Kidney (tissue), 14 donors: Measurements from ENCODE around the gene SNN. TPM values are rescaled to one million over a fixed set of nuclear protein-coding genes. Genes with fewer than 3 reads are reported as not detected.

Experiments
- DNase-seq, 5 donors: peaks; one replicate each; pipeline ENCODE4 v3.0.0-alpha.2; 2013 to 2020
- FAIRE-seq: peaks from 2 replicates; lab custom pipeline; 2012; peaks lifted over from hg19 to GRCh38; lab: Jason Lieb, UNC
- H3K27ac ChIP-seq, 2 donors: one replicate each; pipeline ENCODE4 v1.7.0; 2013; ENCODE audit warnings: low read depth in 2 of 2, low read length in 2 of 2, inconsistent platforms in 1 of 2
- H3K27me3 ChIP-seq: one replicate; pipeline ENCODE4 v1.7.1; 2013; ENCODE audit warnings: low read length, inconsistent platforms; ENCODE audit not compliant: control insufficient read depth, insufficient read depth
- H3K36me3 ChIP-seq, 3 donors: one replicate each; pipeline versions ENCODE4 v1.7.0 to v1.7.1; 2013; ENCODE audit warnings: low read length in 3 of 3, control low read depth in 1 of 3, inconsistent platforms in 1 of 3; ENCODE audit not compliant: insufficient read depth in 3 of 3, control insufficient read depth in 2 of 3
- H3K4me1 ChIP-seq, 3 donors: one replicate each; pipeline versions ENCODE4 v1.7.0 to v1.7.1; 2013; ENCODE audit warnings: low read length in 3 of 3, inconsistent platforms in 1 of 3, low read depth in 1 of 3; ENCODE audit not compliant: control insufficient read depth in 2 of 3, insufficient read depth in 2 of 3
- H3K4me3 ChIP-seq, 3 donors: one replicate each; pipeline versions ENCODE4 v1.7.0 to v1.8.1; 2013; ENCODE audit warnings: low read length in 3 of 3, control low read depth in 1 of 3, inconsistent platforms in 1 of 3
- H3K9ac ChIP-seq, 3 donors: one replicate each; pipeline versions ENCODE4 v1.7.0 to v1.7.1; 2013; ENCODE audit warnings: low read length in 3 of 3, control low read depth in 1 of 3, inconsistent platforms in 1 of 3
- H3K9me3 ChIP-seq, 3 donors: one replicate each; pipeline versions ENCODE4 v1.7.0 to v1.7.1; 2013; ENCODE audit warnings: low read length in 3 of 3, control low read depth in 1 of 3, inconsistent platforms in 1 of 3; ENCODE audit not compliant: control insufficient read depth in 2 of 3, insufficient read depth in 1 of 3
- intact Hi-C: fragments of 100-400 bp; cut with DNase I; formaldehyde crosslinking; loops from one replicate; pipeline ENCODE4 v1.11.1; 2022
- polyA plus RNA-seq: library from polyadenylated mRNA; stranded (reverse); fragments of 350-450 nt; fragmentation: Illumina TruSeq; extraction: RNeasy Lipid Tissue Mini Kit (QIAGEN cat#74804); gene quantifications from one replicate; pipeline ENCODE4 v1.2.3, GENCODE V29; 2014; ENCODE audit warnings: low read depth, low replicate concordance; ENCODE audit not compliant: insufficient read depth
- total RNA-seq: library from RNA; stranded (reverse); fragmentation: NEBNext Ultra II Directional; extraction: Animal tissue kit (Norgen Biotek cat#: 25700); gene quantifications from one replicate; pipeline ENCODE4 v1.2.1, GENCODE V29; 2021
- TF ChIP-seq, protein P1 (sequence below): IDR thresholded peaks from 3 replicates; pipeline ENCODE4 v1.5.1; 2012; ENCODE audit warnings: mild to moderate bottlenecking, moderate library complexity, borderline replicate concordance; ENCODE audit not compliant: insufficient read depth; ENCODE audit errors: extremely low read depth
- donor health status: control.
- donor health status: control.
- donor health status: control.
- donor health status: control.
- donor health status: control.
- donor health status: DM: yes; HTN: yes; CAD: no.
- donor health status: Normal renal cell carcinoma (clear cell type).

SNN gene
- total and polyA plus RNA-seq, 2 donors from 2014 or later: 16.6 to 21.9 TPM

GRCh38 chr16:11658896-11659708 lies 9.2 kb upstream of the SNN start:
- no peak for DNase-seq
- Histone ChIP-seq H3K36me3 (no peaks in the 10 kb centered on the region), H3K9ac (no peak overlapping the region), H3K4me3 (no peak overlapping the region), H3K27ac (no peak overlapping the region), H3K27me3 (no peaks in the 10 kb centered on the region), H3K9me3 (no peaks in the 10 kb centered on the region), H3K4me1 (no peaks in the 10 kb centered on the region)
- no peak for FAIRE-seq
- intact Hi-C loops: no loop called here
- TF ChIP-seq, protein P1, sequence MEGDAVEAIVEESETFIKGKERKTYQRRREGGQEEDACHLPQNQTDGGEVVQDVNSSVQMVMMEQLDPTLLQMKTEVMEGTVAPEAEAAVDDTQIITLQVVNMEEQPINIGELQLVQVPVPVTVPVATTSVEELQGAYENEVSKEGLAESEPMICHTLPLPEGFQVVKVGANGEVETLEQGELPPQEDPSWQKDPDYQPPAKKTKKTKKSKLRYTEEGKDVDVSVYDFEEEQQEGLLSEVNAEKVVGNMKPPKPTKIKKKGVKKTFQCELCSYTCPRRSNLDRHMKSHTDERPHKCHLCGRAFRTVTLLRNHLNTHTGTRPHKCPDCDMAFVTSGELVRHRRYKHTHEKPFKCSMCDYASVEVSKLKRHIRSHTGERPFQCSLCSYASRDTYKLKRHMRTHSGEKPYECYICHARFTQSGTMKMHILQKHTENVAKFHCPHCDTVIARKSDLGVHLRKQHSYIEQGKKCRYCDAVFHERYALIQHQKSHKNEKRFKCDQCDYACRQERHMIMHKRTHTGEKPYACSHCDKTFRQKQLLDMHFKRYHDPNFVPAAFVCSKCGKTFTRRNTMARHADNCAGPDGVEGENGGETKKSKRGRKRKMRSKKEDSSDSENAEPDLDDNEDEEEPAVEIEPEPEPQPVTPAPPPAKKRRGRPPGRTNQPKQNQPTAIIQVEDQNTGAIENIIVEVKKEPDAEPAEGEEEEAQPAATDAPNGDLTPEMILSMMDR: no peak

GRCh38 chr16:11660565-11660964 lies 7.7 kb upstream of the SNN start:
- Histone ChIP-seq H3K9ac (no peak overlapping the region), H3K4me3 (no peak overlapping the region), H3K27ac (no peak overlapping the region), H3K4me1 (no peaks in the 10 kb centered on the region), H3K9me3 (no peaks in the 10 kb centered on the region), H3K36me3 (no peaks in the 10 kb centered on the region), H3K27me3 (no peaks in the 10 kb centered on the region)
- DNase-seq: no peak
- no peak for FAIRE-seq
- TF ChIP-seq, protein P1: no peak
- intact Hi-C loops: no loop called here

DNA sequence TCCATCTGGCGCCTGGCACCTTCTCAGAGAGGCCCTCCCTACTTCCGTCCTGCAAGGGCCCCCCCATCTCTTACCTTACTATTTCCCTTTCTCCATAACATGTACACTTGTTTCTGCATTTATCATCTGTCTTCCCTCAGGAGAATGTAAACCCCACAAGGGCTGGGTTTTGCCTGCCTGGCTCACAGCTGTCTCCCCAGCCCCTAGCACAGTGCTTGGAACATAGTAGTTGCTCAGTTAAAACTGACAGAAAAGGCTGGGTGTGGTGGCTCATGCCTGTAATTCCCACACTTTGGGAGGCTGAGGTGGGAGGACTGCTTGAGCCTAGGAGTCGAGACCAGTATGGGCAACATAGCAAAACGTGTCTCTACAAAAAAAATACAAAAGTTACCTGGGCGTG lies 5.7 kb upstream of the SNN start:
- TF ChIP-seq, protein P1: no peak
- no peak overlapping the region for H3K27ac ChIP-seq
- no peaks in the 10 kb centered on the region for H3K9me3 ChIP-seq
- H3K4me3 ChIP-seq: no peak overlapping the region
- intact Hi-C loops: no loop called here
- no peaks in the 10 kb centered on the region for H3K36me3 ChIP-seq
- no peak for FAIRE-seq
- H3K27me3 ChIP-seq: no peaks in the 10 kb centered on the region
- DNase-seq: no peak
- H3K9ac ChIP-seq: no peak overlapping the region
- H3K4me1 ChIP-seq: no peaks in the 10 kb centered on the region
